GM23338 (cell line): ENCODE results near the gene SYNRG. TPM values are rescaled to one million over a fixed set of nuclear protein-coding genes. Genes with fewer than 3 reads are reported as not detected.

Source experiments
- ATAC-seq: fragments of 200-7000 bp; cut with Tn5 transposase; 3 replicates; pipeline ENCODE4 v1.9.1; 2020
- DNase-seq: peaks from one replicate; pipeline ENCODE4 v3.0.0-alpha.2; 2015; ENCODE audit warnings: low spot score
- H2AFZ ChIP-seq: fragments of 200-600 bp; sonication (generic); 2 replicates; pipeline ENCODE4 v1.8.0; 2016; ENCODE audit warnings: antibody characterized with exemption, mild to moderate bottlenecking, moderate library complexity
- H3F3A ChIP-seq: fragments of 200-600 bp; sonication (generic); replicated peaks from 2 replicates; pipeline ENCODE4 v1.8.0; 2017; ENCODE audit warnings: antibody characterized with exemption, mixed run types, low read depth
- H3K27ac ChIP-seq: fragments of 200-600 bp; sonication (generic); 2 replicates; pipeline ENCODE4 v1.6.1; 2016; ENCODE audit warnings: low read depth
- H3K27me3 ChIP-seq: fragments of 200-600 bp; sonication (generic); 2 replicates; pipeline ENCODE4 v1.8.0; 2016; ENCODE audit warnings: mild to moderate bottlenecking, mixed run types, moderate library complexity; ENCODE audit not compliant: insufficient read depth
- H3K36me3 ChIP-seq: fragments of 200-600 bp; sonication (generic); 2 replicates; pipeline ENCODE4 v1.8.0; 2016; ENCODE audit warnings: mild to moderate bottlenecking; ENCODE audit not compliant: insufficient read depth
- H3K4me1 ChIP-seq: fragments of 200-600 bp; sonication (generic); 2 replicates; pipeline ENCODE4 v1.8.0; 2016; ENCODE audit warnings: mild to moderate bottlenecking, moderate library complexity; ENCODE audit not compliant: insufficient read depth
- H3K4me2 ChIP-seq: fragments of 200-600 bp; sonication (generic); 2 replicates; pipeline ENCODE4 v1.7.1; 2017; ENCODE audit warnings: mixed run types
- H3K4me3 ChIP-seq: fragments of 200-600 bp; sonication (generic); 2 replicates; pipeline ENCODE4 v1.6.1; 2016; ENCODE audit warnings: mixed run types
- H3K79me2 ChIP-seq: fragments of 200-600 bp; sonication (generic); replicated peaks from 2 replicates; pipeline ENCODE4 v1.8.0; 2017; ENCODE audit warnings: mild to moderate bottlenecking; ENCODE audit not compliant: insufficient read depth
- H3K9me2 ChIP-seq: fragments of 200-600 bp; sonication (generic); 2 replicates; pipeline ENCODE4 v1.8.0; 2017; ENCODE audit not compliant: insufficient read depth
- H4K20me1 ChIP-seq: fragments of 200-600 bp; sonication (generic); replicated peaks from 2 replicates; pipeline ENCODE4 v1.8.0; 2017; ENCODE audit warnings: mild to moderate bottlenecking; ENCODE audit not compliant: insufficient read depth
- H3K27ac Mint-ChIP-seq: 2 replicates; pipeline ENCODE4 v1.8.0; 2020; ENCODE audit warnings: inconsistent platforms, mild to moderate bottlenecking, moderate library complexity, mixed read lengths
- H3K27me3 Mint-ChIP-seq: 3 replicates; pipeline ENCODE4 v1.8.0; 2022; ENCODE audit warnings: low read depth, mild to moderate bottlenecking, moderate library complexity, mixed read lengths, inconsistent platforms; ENCODE audit not compliant: insufficient read depth, poor library complexity
- H3K36me3 Mint-ChIP-seq: 3 replicates; pipeline ENCODE4 v1.8.0; 2021; ENCODE audit warnings: low read depth, mild to moderate bottlenecking, inconsistent platforms, moderate library complexity, mixed read lengths
- H3K4me1 Mint-ChIP-seq: 3 replicates; pipeline ENCODE4 v1.8.0; 2020; ENCODE audit warnings: mild to moderate bottlenecking, inconsistent platforms, mixed read lengths
- H3K4me3 Mint-ChIP-seq: 3 replicates; pipeline ENCODE4 v1.8.0; 2021; ENCODE audit warnings: moderate library complexity, mild to moderate bottlenecking, inconsistent platforms, mixed read lengths
- H3K9me3 Mint-ChIP-seq: 3 replicates; pipeline ENCODE4 v1.8.0; 2020; ENCODE audit warnings: moderate library complexity, mild to moderate bottlenecking, inconsistent platforms, mixed read lengths
- ETS1 ChIP-seq: IDR thresholded peaks from 2 replicates; pipeline ENCODE4 v1.6.1; 2016; ENCODE audit warnings: antibody characterized with exemption
- EZH2 ChIP-seq: fragments of 200-600 bp; sonication (generic); IDR thresholded peaks from one replicate; pipeline ENCODE4 v1.8.0; 2017; ENCODE audit warnings: antibody characterized with exemption, mild to moderate bottlenecking, low read depth; ENCODE audit not compliant: unreplicated experiment
- NANOG ChIP-seq: IDR thresholded peaks from 2 replicates; pipeline ENCODE4 v1.6.1; 2016; ENCODE audit warnings: antibody characterized with exemption, borderline replicate concordance
- STAT1 ChIP-seq: IDR thresholded peaks from one replicate; pipeline ENCODE4 v1.6.1; 2016; ENCODE audit warnings: antibody characterized with exemption; ENCODE audit not compliant: unreplicated experiment
- ZNF114 ChIP-seq: fragments of 250-450 bp; sonication (Bioruptor Pico); IDR thresholded peaks from 2 replicates; pipeline ENCODE4 v1.5.0; 2020; ENCODE audit warnings: mild to moderate bottlenecking, moderate library complexity
- ZNF331 ChIP-seq: fragments of 250-450 bp; sonication (Bioruptor Pico); IDR thresholded peaks from 2 replicates; pipeline ENCODE4 v1.5.0; 2020; ENCODE audit warnings: low read depth, mild to moderate bottlenecking, moderate library complexity
- polyA plus RNA-seq: library from polyadenylated mRNA; unstranded; fragments of >200 nt; fragmentation: Nextera tagmentation; extraction: Ambion mirVana; gene quantifications from 2 replicates; pipeline ENCODE4 v1.2.1, GENCODE V29; 2016
- total RNA-seq: library from RNA; depleted of rRNA; stranded (reverse); fragments of >200 nt; shearing (Covaris generic); gene quantifications from 2 replicates; pipeline ENCODE4 v1.2.3, GENCODE V29; 2014
- TF ChIP-seq, protein P1 (sequence below), 2 experiments: fragments of 200-600 bp in 1 of 2; sonication (generic) in 1 of 2; conservative IDR thresholded peaks; 2 replicates each; pipeline versions ENCODE4 v1.5.1 to v1.6.1; 2016 to 2017; ENCODE audit warnings: antibody characterized with exemption in 2 of 2, low read depth in 2 of 2, mild to moderate bottlenecking in 2 of 2, moderate library complexity in 1 of 2

The SYNRG gene
- total and polyA plus RNA-seq, 2 experiments from 2014 or later, result 18.6 to 22.6 TPM

DNA sequence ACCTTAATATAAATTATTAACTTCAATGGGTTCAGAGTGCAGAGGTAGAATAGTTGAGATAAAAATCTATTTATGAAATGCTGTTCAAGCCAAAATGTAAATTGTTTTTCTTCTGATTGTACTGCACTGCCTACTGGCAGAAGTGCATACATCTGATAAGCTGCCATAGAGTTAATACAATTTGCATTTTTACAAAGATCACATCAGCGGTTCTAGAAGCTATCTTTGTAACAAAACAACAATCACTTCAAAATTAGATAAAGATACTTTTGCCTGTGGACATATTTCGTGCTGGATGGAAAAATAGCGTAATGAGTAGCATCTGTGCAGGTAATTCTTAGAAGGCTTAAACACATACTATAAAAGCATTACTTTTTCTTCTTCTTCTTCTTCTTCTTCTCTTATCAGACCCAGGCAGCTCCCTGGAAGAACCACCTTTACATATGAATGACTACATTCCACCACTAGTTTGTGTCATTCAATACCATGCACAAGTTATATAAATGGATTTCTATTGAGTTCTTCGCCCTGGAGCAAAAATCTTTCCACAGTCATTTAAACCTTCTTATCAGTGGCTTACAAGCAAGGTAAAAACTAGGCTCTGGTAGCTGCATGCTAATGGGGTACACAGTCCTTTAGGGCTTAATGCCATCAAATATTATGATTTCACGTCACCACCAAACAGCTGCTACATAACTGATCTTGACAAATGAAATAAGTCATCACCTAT is 47.0 kb downstream of the SYNRG start:
- H3K36me3 Mint-ChIP-seq, result peaks cover 43% of the 10 kb centered on the region
- peaks cover 12% of the 10 kb centered on the region; the same call in 1 of the 2 replicates for H3K36me3 ChIP-seq
- ATAC-seq, result peak; percentile 40; the same call in 2 of the 3 replicates

GRCh38 chr17:37558299-37558698 is 50.9 kb downstream of the SYNRG start:
- Histone ChIP-seq H2AFZ (no peak overlapping the region), H3K79me2 (no peaks in the 10 kb centered on the region), H3F3A (no peaks in the 10 kb centered on the region), H4K20me1 (no peaks in the 10 kb centered on the region), H3K27ac (no peak overlapping the region), H3K4me3 (no peak overlapping the region), H3K27me3 (no peaks in the 10 kb centered on the region), H3K4me1 (peaks cover 19% of the 10 kb centered on the region), H3K9me2 (no peaks in the 10 kb centered on the region), H3K36me3 (0 out of 2 replicates have a peak, but pooled peaks cover under 1% of the 10 kb centered on the region), H3K4me2 (no peak overlapping the region)
- no peak for ATAC-seq
- no peak for DNase-seq
- Mint-ChIP-seq H3K9me3 (no peaks in the 10 kb centered on the region), H3K36me3 (peaks cover 14% of the 10 kb centered on the region; the same call in 2 of the 3 replicates), H3K4me1 (peaks cover 13% of the 10 kb centered on the region), H3K4me3 (no peak overlapping the region), H3K27ac (no peak overlapping the region), H3K27me3 (no peaks in the 10 kb centered on the region)
- TF ChIP-seq NANOG (no peak), ETS1 (no peak), ZNF331 (CRISPR knock-in tag) (no peak), STAT1 (no peak), EZH2 (no peak)
- TF ChIP-seq, protein P1, sequence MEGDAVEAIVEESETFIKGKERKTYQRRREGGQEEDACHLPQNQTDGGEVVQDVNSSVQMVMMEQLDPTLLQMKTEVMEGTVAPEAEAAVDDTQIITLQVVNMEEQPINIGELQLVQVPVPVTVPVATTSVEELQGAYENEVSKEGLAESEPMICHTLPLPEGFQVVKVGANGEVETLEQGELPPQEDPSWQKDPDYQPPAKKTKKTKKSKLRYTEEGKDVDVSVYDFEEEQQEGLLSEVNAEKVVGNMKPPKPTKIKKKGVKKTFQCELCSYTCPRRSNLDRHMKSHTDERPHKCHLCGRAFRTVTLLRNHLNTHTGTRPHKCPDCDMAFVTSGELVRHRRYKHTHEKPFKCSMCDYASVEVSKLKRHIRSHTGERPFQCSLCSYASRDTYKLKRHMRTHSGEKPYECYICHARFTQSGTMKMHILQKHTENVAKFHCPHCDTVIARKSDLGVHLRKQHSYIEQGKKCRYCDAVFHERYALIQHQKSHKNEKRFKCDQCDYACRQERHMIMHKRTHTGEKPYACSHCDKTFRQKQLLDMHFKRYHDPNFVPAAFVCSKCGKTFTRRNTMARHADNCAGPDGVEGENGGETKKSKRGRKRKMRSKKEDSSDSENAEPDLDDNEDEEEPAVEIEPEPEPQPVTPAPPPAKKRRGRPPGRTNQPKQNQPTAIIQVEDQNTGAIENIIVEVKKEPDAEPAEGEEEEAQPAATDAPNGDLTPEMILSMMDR (conservative IDR thresholded peaks at IDR 0.05; ENCODE audit: low read depth in 2 of 2), result no peak

More for the DNA sequence above, 47.0 kb downstream of the SYNRG start:
- Mint-ChIP-seq H3K27ac (peak overlapping the region; percentile 63), H3K9me3 (peaks cover 11% of the 10 kb centered on the region), H3K4me1 (peaks cover 13% of the 10 kb centered on the region), H3K27me3 (peaks cover 5% of the 10 kb centered on the region), H3K4me3 (peak overlapping the region; percentile 12; the same call in 1 of the 3 replicates)
- no peaks in the 10 kb centered on the region for H3K27me3 ChIP-seq
- TF ChIP-seq ZNF114 (CRISPR knock-in tag) (no peak), NANOG (0 out of 2 replicates have a peak, but pooled peaks have one; percentile 4), ETS1 (no peak)
- TF ChIP-seq, protein P1 (conservative IDR thresholded peaks at IDR 0.05; ENCODE audit: low read depth in 2 of 2), result no peak
- no peak overlapping the region for H3K27ac ChIP-seq
- H3K4me2 ChIP-seq, result peak overlapping the region; percentile 12
- no peak overlapping the region for H3K4me3 ChIP-seq
- H2AFZ ChIP-seq, result no peak overlapping the region
- H3K9me2 ChIP-seq, result peaks cover 3% of the 10 kb centered on the region; the same call in 1 of the 2 replicates
- no peaks in the 10 kb centered on the region for H3F3A ChIP-seq
- no peaks in the 10 kb centered on the region for H4K20me1 ChIP-seq
- peaks cover 19% of the 10 kb centered on the region for H3K4me1 ChIP-seq
- H3K79me2 ChIP-seq, result no peaks in the 10 kb centered on the region
- DNase-seq, result peak; percentile 38
